HEK293T (cell line): ENCODE results near the gene RBM17.

Experiments
- CTBP1 ChIP-seq: fragments of 450-650 bp; IDR thresholded peaks from 2 replicates; pipeline ENCODE4 v1.6.1; 2016; ENCODE audit warnings: borderline replicate concordance
- ELF4 ChIP-seq: fragments of 450-650 bp; IDR thresholded peaks from 2 replicates; pipeline ENCODE4 v1.6.1; 2017; ENCODE audit warnings: antibody characterized with exemption
- FOXA1 ChIP-seq: fragments of 450-650 bp; IDR thresholded peaks from 2 replicates; pipeline ENCODE4 v1.6.1; 2016; ENCODE audit warnings: mild to moderate bottlenecking
- FOXK2 ChIP-seq: fragments of 450-650 bp; IDR thresholded peaks from 2 replicates; pipeline ENCODE4 v1.6.1; 2016; ENCODE audit warnings: mild to moderate bottlenecking
- FOXM1 ChIP-seq: fragments of 450-650 bp; IDR thresholded peaks from 2 replicates; pipeline ENCODE4 v1.6.1; 2017; ENCODE audit warnings: mild to moderate bottlenecking, borderline replicate concordance
- HDGF ChIP-seq: fragments of 450-650 bp; IDR thresholded peaks from 2 replicates; pipeline ENCODE4 v1.6.1; 2017; ENCODE audit warnings: antibody characterized with exemption, borderline replicate concordance
- NFRKB ChIP-seq: fragments of 450-650 bp; IDR thresholded peaks from 2 replicates; pipeline ENCODE4 v1.6.1; 2016; ENCODE audit warnings: mild to moderate bottlenecking, moderate library complexity
- SP1 ChIP-seq: fragments of 450-650 bp; IDR thresholded peaks from 2 replicates; pipeline ENCODE4 v1.6.1; 2017
- SUZ12 ChIP-seq: fragments of 450-650 bp; IDR thresholded peaks from 2 replicates; pipeline ENCODE4 v1.6.1; 2016; ENCODE audit warnings: mild to moderate bottlenecking
- TARDBP ChIP-seq: fragments of 450-650 bp; IDR thresholded peaks from 2 replicates; pipeline ENCODE4 v1.6.1; 2016
- ZNF384 ChIP-seq: fragments of 450-650 bp; IDR thresholded peaks from 2 replicates; pipeline ENCODE4 v1.6.1; 2016

- TF ChIP-seq TARDBP, result no peak
- TF ChIP-seq NFRKB, result no peak
- no peak for TF ChIP-seq ELF4
- no peak for TF ChIP-seq CTBP1
- no peak for TF ChIP-seq FOXM1
- TF ChIP-seq SP1, result no peak
- no peak for TF ChIP-seq ZNF384
- TF ChIP-seq SUZ12, result no peak
- no peak for TF ChIP-seq HDGF
- no peak for TF ChIP-seq FOXK2
- no peak for TF ChIP-seq FOXA1
Measured at GRCh38 chr10:6162589-6163356, 73.9 kb downstream of the RBM17 start.
